ENCODE results near the gene PLCE1.

DNA sequence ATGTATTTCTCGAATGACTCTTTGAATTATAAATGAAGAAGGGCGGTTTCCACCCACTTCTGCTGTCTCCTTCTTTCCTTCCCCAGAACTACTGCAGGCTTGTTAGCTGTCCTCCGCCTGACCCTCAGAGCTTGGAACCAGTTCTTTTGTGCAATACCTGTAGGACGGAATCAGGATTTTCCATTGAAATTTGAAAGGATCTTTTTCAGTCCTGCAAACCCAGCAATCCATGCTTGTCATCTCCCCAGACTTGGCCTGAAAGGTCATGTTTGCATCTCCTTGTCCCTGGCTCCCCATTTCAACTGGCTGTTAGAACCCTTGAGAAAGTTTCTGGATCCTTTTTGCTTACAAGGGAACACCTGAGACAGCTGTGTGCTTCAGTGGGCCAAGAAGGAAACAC, 47.5 kb downstream of the PLCE1 start:
- TF ChIP-seq, protein P1, sequence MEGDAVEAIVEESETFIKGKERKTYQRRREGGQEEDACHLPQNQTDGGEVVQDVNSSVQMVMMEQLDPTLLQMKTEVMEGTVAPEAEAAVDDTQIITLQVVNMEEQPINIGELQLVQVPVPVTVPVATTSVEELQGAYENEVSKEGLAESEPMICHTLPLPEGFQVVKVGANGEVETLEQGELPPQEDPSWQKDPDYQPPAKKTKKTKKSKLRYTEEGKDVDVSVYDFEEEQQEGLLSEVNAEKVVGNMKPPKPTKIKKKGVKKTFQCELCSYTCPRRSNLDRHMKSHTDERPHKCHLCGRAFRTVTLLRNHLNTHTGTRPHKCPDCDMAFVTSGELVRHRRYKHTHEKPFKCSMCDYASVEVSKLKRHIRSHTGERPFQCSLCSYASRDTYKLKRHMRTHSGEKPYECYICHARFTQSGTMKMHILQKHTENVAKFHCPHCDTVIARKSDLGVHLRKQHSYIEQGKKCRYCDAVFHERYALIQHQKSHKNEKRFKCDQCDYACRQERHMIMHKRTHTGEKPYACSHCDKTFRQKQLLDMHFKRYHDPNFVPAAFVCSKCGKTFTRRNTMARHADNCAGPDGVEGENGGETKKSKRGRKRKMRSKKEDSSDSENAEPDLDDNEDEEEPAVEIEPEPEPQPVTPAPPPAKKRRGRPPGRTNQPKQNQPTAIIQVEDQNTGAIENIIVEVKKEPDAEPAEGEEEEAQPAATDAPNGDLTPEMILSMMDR (conservative IDR thresholded peaks at IDR 0.05; ENCODE audit: low read depth in 2 of 2): no peak
- TF ChIP-seq, protein P2, sequence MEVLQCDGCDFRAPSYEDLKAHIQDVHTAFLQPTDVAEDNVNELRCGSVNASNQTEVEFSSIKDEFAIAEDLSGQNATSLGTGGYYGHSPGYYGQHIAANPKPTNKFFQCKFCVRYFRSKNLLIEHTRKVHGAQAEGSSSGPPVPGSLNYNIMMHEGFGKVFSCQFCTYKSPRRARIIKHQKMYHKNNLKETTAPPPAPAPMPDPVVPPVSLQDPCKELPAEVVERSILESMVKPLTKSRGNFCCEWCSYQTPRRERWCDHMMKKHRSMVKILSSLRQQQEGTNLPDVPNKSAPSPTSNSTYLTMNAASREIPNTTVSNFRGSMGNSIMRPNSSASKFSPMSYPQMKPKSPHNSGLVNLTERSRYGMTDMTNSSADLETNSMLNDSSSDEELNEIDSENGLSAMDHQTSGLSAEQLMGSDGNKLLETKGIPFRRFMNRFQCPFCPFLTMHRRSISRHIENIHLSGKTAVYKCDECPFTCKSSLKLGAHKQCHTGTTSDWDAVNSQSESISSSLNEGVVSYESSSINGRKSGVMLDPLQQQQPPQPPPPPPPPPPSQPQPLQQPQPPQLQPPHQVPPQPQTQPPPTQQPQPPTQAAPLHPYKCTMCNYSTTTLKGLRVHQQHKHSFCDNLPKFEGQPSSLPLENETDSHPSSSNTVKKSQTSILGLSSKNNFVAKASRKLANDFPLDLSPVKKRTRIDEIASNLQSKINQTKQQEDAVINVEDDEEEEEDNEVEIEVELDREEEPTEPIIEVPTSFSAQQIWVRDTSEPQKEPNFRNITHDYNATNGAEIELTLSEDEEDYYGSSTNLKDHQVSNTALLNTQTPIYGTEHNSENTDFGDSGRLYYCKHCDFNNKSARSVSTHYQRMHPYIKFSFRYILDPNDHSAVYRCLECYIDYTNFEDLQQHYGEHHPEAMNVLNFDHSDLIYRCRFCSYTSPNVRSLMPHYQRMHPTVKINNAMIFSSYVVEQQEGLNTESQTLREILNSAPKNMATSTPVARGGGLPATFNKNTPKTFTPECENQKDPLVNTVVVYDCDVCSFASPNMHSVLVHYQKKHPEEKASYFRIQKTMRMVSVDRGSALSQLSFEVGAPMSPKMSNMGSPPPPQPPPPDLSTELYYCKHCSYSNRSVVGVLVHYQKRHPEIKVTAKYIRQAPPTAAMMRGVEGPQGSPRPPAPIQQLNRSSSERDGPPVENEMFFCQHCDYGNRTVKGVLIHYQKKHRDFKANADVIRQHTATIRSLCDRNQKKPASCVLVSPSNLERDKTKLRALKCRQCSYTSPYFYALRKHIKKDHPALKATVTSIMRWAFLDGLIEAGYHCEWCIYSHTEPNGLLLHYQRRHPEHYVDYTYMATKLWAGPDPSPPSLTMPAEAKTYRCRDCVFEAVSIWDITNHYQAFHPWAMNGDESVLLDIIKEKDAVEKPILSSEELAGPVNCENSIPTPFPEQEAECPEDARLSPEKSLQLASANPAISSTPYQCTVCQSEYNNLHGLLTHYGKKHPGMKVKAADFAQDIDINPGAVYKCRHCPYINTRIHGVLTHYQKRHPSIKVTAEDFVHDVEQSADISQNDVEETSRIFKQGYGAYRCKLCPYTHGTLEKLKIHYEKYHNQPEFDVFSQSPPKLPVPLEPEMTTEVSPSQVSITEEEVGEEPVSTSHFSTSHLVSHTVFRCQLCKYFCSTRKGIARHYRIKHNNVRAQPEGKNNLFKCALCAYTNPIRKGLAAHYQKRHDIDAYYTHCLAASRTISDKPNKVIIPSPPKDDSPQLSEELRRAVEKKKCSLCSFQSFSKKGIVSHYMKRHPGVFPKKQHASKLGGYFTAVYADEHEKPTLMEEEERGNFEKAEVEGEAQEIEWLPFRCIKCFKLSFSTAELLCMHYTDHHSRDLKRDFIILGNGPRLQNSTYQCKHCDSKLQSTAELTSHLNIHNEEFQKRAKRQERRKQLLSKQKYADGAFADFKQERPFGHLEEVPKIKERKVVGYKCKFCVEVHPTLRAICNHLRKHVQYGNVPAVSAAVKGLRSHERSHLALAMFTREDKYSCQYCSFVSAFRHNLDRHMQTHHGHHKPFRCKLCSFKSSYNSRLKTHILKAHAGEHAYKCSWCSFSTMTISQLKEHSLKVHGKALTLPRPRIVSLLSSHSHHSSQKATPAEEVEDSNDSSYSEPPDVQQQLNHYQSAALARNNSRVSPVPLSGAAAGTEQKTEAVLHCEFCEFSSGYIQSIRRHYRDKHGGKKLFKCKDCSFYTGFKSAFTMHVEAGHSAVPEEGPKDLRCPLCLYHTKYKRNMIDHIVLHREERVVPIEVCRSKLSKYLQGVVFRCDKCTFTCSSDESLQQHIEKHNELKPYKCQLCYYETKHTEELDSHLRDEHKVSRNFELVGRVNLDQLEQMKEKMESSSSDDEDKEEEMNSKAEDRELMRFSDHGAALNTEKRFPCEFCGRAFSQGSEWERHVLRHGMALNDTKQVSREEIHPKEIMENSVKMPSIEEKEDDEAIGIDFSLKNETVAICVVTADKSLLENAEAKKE (CRISPR knock-in tag; IDR thresholded peaks at IDR 0.05): no peak
